IMR-90 (cell line): ENCODE data around the gene SIRT5. TPM values are rescaled to one million over a fixed set of nuclear protein-coding genes. Genes with fewer than 3 reads are reported as not detected.

Source experiments
- ATAC-seq: fragments of 200-7000 bp; cut with Tn5 transposase; 2 replicates; pipeline ENCODE4 v1.9.1; 2020; ENCODE audit warnings: low read depth, mild to moderate bottlenecking, moderate library complexity
- BruUV-seq: library from RNA; stranded (reverse); fragments of 400-500 nt; replicated peaks from 2 replicates; lab custom pipeline; 2021; lab: Mats Ljungman, UMichigan
- CTCF ChIA-PET: fragments of 300-600 bp; formaldehyde crosslinking; extraction: SDS; loops from one replicate; lab custom pipeline; 2021; ENCODE audit warnings: antibody characterized with exemption; lab: Yijun Ruan, JAX
- POLR2A ChIA-PET: fragments of 300-600 bp; sonication (Branson Sonifier 250); formaldehyde crosslinking; loops from one replicate; lab custom pipeline; 2022; ENCODE audit warnings: antibody characterized with exemption; ENCODE audit not compliant: unreplicated experiment; lab: Charles Lee
- DNase-seq: peaks from one replicate; pipeline ENCODE4 v3.0.0; 2013
- H2AFZ ChIP-seq: replicated peaks from 2 replicates; pipeline ENCODE3; 2013; ENCODE audit warnings: low read length, mild to moderate bottlenecking; ENCODE audit not compliant: poor library complexity
- H2AK5ac ChIP-seq: 2 replicates; pipeline ENCODE4 v1.6.1; 2013; ENCODE audit warnings: low read depth, low read length, inconsistent platforms
- H2AK9ac ChIP-seq: replicated peaks from 2 replicates; pipeline ENCODE3; 2013; ENCODE audit warnings: mild to moderate bottlenecking, low read depth, low read length, moderate library complexity; ENCODE audit not compliant: poor library complexity
- H2BK120ac ChIP-seq: 2 replicates; pipeline ENCODE4 v1.6.1; 2013; ENCODE audit warnings: low read depth, low read length, inconsistent platforms
- H2BK15ac ChIP-seq: 3 replicates; pipeline ENCODE4 v1.6.1; 2013; ENCODE audit warnings: low read depth, low read length, inconsistent platforms
- H2BK20ac ChIP-seq: 2 replicates; pipeline ENCODE4 v1.6.1; 2013; ENCODE audit warnings: low read depth, mild to moderate bottlenecking, inconsistent platforms, low read length, moderate library complexity
- H2BK5ac ChIP-seq: 2 replicates; pipeline ENCODE4 v1.6.1; 2013; ENCODE audit warnings: mild to moderate bottlenecking, low read depth, low read length, inconsistent platforms; ENCODE audit not compliant: poor library complexity, severe bottlenecking
- H3K14ac ChIP-seq: replicated peaks from 2 replicates; pipeline ENCODE4 v1.6.1; 2013; ENCODE audit warnings: low read depth, low read length, inconsistent platforms
- H3K18ac ChIP-seq: 2 replicates; pipeline ENCODE4 v1.6.1; 2013; ENCODE audit warnings: low read depth, low read length, control low read depth
- H3K23ac ChIP-seq: 2 replicates; pipeline ENCODE4 v1.6.1; 2013; ENCODE audit warnings: low read depth, low read length, inconsistent platforms
- H3K27ac ChIP-seq: 2 replicates; pipeline ENCODE4 v1.5.1; 2013; ENCODE audit warnings: mild to moderate bottlenecking, control low read depth, low read length; ENCODE audit not compliant: insufficient read depth
- H3K27me3 ChIP-seq: 2 replicates; pipeline ENCODE4 v1.6.1; 2013; ENCODE audit warnings: low read length; ENCODE audit not compliant: control insufficient read depth, insufficient read depth
- H3K36me3 ChIP-seq: 2 replicates; pipeline ENCODE4 v1.6.1; 2013; ENCODE audit warnings: low read length, mixed read lengths; ENCODE audit not compliant: control insufficient read depth, insufficient read depth
- H3K4ac ChIP-seq: 2 replicates; pipeline ENCODE4 v1.6.1; 2013; ENCODE audit warnings: low read depth, low read length, inconsistent platforms
- H3K4me1 ChIP-seq: 2 replicates; pipeline ENCODE4 v1.6.1; 2013; ENCODE audit warnings: low read length, mixed read lengths; ENCODE audit not compliant: control insufficient read depth, insufficient read depth
- H3K4me2 ChIP-seq: 2 replicates; pipeline ENCODE4 v1.6.1; 2013; ENCODE audit warnings: low read depth, mild to moderate bottlenecking, control low read depth, low read length, moderate library complexity
- H3K4me3 ChIP-seq: 2 replicates; pipeline ENCODE4 v1.5.1; 2013; ENCODE audit warnings: low read depth, mild to moderate bottlenecking, control low read depth, low read length, moderate library complexity; ENCODE audit not compliant: insufficient read depth
- H3K56ac ChIP-seq: 2 replicates; pipeline ENCODE4 v1.6.1; 2013; ENCODE audit warnings: low read length, inconsistent platforms; ENCODE audit not compliant: insufficient read depth; ENCODE audit errors: extremely low read depth
- H3K79me1 ChIP-seq, 2 experiments: 2 replicates each; pipeline ENCODE4 v1.6.1; 2013; ENCODE audit warnings: low read length in 2 of 2, inconsistent platforms in 1 of 2, low read depth in 1 of 2
- H3K9ac ChIP-seq: 2 replicates; pipeline ENCODE4 v1.6.1; 2013; ENCODE audit warnings: low read depth, low read length, control low read depth
- H3K9me1 ChIP-seq: 2 replicates; pipeline ENCODE4 v1.6.1; 2013; ENCODE audit warnings: low read length, inconsistent platforms; ENCODE audit not compliant: insufficient read depth
- H3K9me3 ChIP-seq: 2 replicates; pipeline ENCODE4 v1.6.1; 2013; ENCODE audit warnings: low read length; ENCODE audit not compliant: control insufficient read depth, insufficient read depth
- H4K20me1 ChIP-seq: 2 replicates; pipeline ENCODE4 v1.6.1; 2013; ENCODE audit warnings: low read length, inconsistent platforms; ENCODE audit not compliant: insufficient read depth
- H4K5ac ChIP-seq: 2 replicates; pipeline ENCODE4 v1.6.1; 2013; ENCODE audit warnings: mild to moderate bottlenecking, low read depth, low read length, control low read depth
- H4K8ac ChIP-seq, 2 experiments: 2 replicates each; pipeline ENCODE4 v1.6.1; 2013; ENCODE audit warnings: low read depth in 2 of 2, low read length in 2 of 2, control low read depth in 1 of 2, inconsistent platforms in 1 of 2
- H4K91ac ChIP-seq: 2 replicates; pipeline ENCODE4 v1.6.1; 2013; ENCODE audit warnings: low read depth, low read length, inconsistent platforms; ENCODE audit not compliant: insufficient read depth
- CEBPB ChIP-seq: IDR thresholded peaks from 2 replicates; pipeline ENCODE4 v1.6.1; 2012; ENCODE audit warnings: low read depth, low read length, improper control_type of control experiment
- FOS ChIP-seq: fragments of 150-350 bp; IDR thresholded peaks from 2 replicates; pipeline ENCODE4 v1.6.1; 2016; ENCODE audit warnings: low read depth, low read length
- MAZ ChIP-seq: IDR thresholded peaks from 2 replicates; pipeline ENCODE4 v1.6.1; 2012; ENCODE audit warnings: low read depth, mild to moderate bottlenecking, low read length, improper control_type of control experiment, moderate library complexity, borderline replicate concordance
- POLR2A ChIP-seq: IDR thresholded peaks from 2 replicates; pipeline ENCODE4 v1.6.1; 2012; ENCODE audit warnings: mild to moderate bottlenecking, low read depth, low read length
- RAD21 ChIP-seq: IDR thresholded peaks from 2 replicates; pipeline ENCODE4 v1.6.1; 2012; ENCODE audit warnings: low read length, improper control_type of control experiment
- RFX5 ChIP-seq: IDR thresholded peaks from 2 replicates; pipeline ENCODE4 v1.8.0; 2012; ENCODE audit warnings: low read depth, mild to moderate bottlenecking, low read length, moderate library complexity
- SMC3 ChIP-seq: fragments of 150-350 bp; IDR thresholded peaks from 2 replicates; pipeline ENCODE4 v1.6.1; 2016; ENCODE audit warnings: low read depth, mild to moderate bottlenecking, antibody characterized with exemption, low read length, moderate library complexity
- USF2 ChIP-seq: fragments of 150-350 bp; IDR thresholded peaks from 2 replicates; pipeline ENCODE4 v1.6.1; 2017; ENCODE audit warnings: mild to moderate bottlenecking, antibody characterized with exemption, low read length, low read depth
- WGBS, 2 experiments: methylation state at CpG; one replicate each; pipeline versions ENCODE4 v1.1.5 to v1.1.7; 2013; ENCODE audit warnings: missing lambda C conversion rate in 2 of 2; ENCODE audit not compliant: insufficient read length in 1 of 2; ENCODE audit errors: extremely low coverage in 2 of 2; 5-methylcytosine and 5-hydroxymethylcytosine counted together
- dilution Hi-C: fragments of 300-500 bp; cut with HindIII; formaldehyde crosslinking; loops from one replicate; pipeline ENCODE4 v1.14.3; 2018; ENCODE audit warnings: low sequenced_read_pairs; ENCODE audit not compliant: unreplicated experiment
- in situ Hi-C: fragments of 300-500 bp; cut with MboI; formaldehyde crosslinking; loops from 3 replicates; pipeline ENCODE4 v1.14.3; 2019; ENCODE audit warnings: low sequenced_read_pairs, inconsistent platforms, mixed read lengths
- intact Hi-C: fragments of 100-400 bp; cut with micrococcal nuclease; formaldehyde crosslinking; loops from 2 replicates; pipeline ENCODE4 v1.10.0; 2022
- polyA plus RNA-seq, 3 experiments: library from polyadenylated mRNA; depleted of rRNA; stranded (reverse); fragments of >200 nt; gene quantifications; 2 replicates each; pipeline ENCODE4 v1.2.3, GENCODE V29; 2012; ENCODE audit warnings: low replicate concordance in 1 of 3
- total RNA-seq: library from RNA; depleted of rRNA; stranded (reverse); fragments of >200 nt; gene quantifications from 2 replicates; pipeline ENCODE4 v1.2.3, GENCODE V29; 2012
- TF ChIP-seq, protein P1 (sequence below): fragments of 150-350 bp; IDR thresholded peaks from 2 replicates; pipeline ENCODE4 v1.6.1; 2016; ENCODE audit warnings: low read depth, mild to moderate bottlenecking, low read length, moderate library complexity, borderline replicate concordance

Gene SIRT5
- total and polyA plus RNA-seq, 2 of the 4 experiments (the other 2 are of a cell fraction) = 4.7 to 5.2 TPM

DNA sequence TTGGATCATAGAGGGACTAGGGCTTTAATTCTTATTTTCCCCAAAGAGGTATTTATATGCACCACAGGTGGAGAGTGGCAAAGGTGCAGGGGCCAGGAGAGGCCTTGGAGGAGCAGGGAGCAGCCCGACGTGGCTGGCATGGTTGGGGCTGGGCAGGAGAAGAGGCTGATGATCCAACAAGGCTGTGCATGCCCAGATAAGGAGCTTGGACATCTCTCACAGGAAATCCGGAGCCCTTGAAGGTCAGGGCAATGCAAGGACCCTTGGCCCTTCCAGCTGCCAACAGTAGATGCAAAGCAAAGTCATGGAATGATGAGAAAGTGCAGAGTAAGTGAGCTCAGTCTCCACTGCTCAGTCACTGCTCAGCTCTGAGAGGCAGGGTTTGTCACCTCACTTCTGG is 39.9 kb upstream of the SIRT5 start:
- Histone ChIP-seq H3K14ac (no peak overlapping the region), H3K4me2 (no peak overlapping the region), H3K23ac (no peak overlapping the region), H3K18ac (no peak overlapping the region), H2BK120ac (no peak overlapping the region), H3K4me1 (no peaks in the 10 kb centered on the region), H3K79me1 (no peaks in the 10 kb centered on the region), H3K9me3 (no peaks in the 10 kb centered on the region), H3K4ac (no peak overlapping the region), H2BK5ac (no peak overlapping the region), H4K20me1 (no peaks in the 10 kb centered on the region), H4K8ac (no peak overlapping the region), H2AK5ac (no peak overlapping the region), H2BK15ac (no peak overlapping the region), H3K9me1 (no peaks in the 10 kb centered on the region), H3K36me3 (no peaks in the 10 kb centered on the region), H3K27ac (no peak overlapping the region), H2AK9ac (no peak overlapping the region), H4K5ac (no peak overlapping the region), H3K27me3 (peaks cover 15% of the 10 kb centered on the region), H3K9ac (no peak overlapping the region), H3K4me3 (no peak overlapping the region), H3K56ac (no peak overlapping the region), H4K91ac (no peak overlapping the region), H2AFZ (no peak overlapping the region), H2BK20ac (no peak overlapping the region)
- no TSS peak for BruUV-seq
- ATAC-seq (no peak), DNase-seq (no peak)
- ChIA-PET POLR2A (no interaction called here), CTCF (no interaction called here)
- WGBS, 2 experiments = 14% methylated on average over 1 of the region's 3 CpGs; no CpG with 5 or more reads in 1 of the 2 experiments
- dilution Hi-C loops = no loop called here
- in situ Hi-C loops = loop anchor here (25.0 kb wide), 1 partner anchor 347 kb away; no protein-coding TSS in a partner anchor
- intact Hi-C loops = no loop called here
- no peak for TF ChIP-seq FOS
- no peak for TF ChIP-seq MAZ
- TF ChIP-seq SMC3 = no peak
- TF ChIP-seq RAD21 = no peak
- no peak for TF ChIP-seq RFX5
- no peak for TF ChIP-seq POLR2A
- TF ChIP-seq, protein P1, sequence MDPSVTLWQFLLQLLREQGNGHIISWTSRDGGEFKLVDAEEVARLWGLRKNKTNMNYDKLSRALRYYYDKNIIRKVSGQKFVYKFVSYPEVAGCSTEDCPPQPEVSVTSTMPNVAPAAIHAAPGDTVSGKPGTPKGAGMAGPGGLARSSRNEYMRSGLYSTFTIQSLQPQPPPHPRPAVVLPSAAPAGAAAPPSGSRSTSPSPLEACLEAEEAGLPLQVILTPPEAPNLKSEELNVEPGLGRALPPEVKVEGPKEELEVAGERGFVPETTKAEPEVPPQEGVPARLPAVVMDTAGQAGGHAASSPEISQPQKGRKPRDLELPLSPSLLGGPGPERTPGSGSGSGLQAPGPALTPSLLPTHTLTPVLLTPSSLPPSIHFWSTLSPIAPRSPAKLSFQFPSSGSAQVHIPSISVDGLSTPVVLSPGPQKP = no peak
- no peak for TF ChIP-seq USF2
- TF ChIP-seq CEBPB = no peak
